K562 (cell line): Measurements from ENCODE around the gene ALKBH2. TPM values are rescaled to one million over a fixed set of nuclear protein-coding genes. Genes with fewer than 3 reads are reported as not detected.

ENCODE experiments used
- ATAC-seq: fragments of 200-7000 bp; cut with Tn5 transposase; 3 replicates; pipeline ENCODE4 v1.9.1; 2020; ENCODE audit warnings: moderate library complexity
- BruUV-seq: library from RNA; stranded (reverse); fragments of 400-500 nt; replicated peaks from 2 replicates; lab custom pipeline; 2021; lab: Mats Ljungman, UMichigan
- CTCF ChIA-PET: fragments of 300-600 bp; formaldehyde crosslinking; extraction: SDS; loops from one replicate; lab custom pipeline; 2021; ENCODE audit warnings: low intra/inter-chr PET ratio; lab: Yijun Ruan, JAX
- POLR2A ChIA-PET: fragments of 300-600, 350-650 bp; sonication (Branson Sonifier 250); formaldehyde crosslinking; extraction: SDS; loops from one replicate; lab custom pipeline; 2021; ENCODE audit warnings: antibody characterized with exemption, inconsistent platforms; lab: Yijun Ruan, JAX
- DNase-seq, 4 experiments: peaks; one replicate each; pipeline versions ENCODE4 v3.0.0 to v3.0.0-alpha.2; 2011 to 2018; ENCODE audit warnings: low spot score in 3 of 4, mixed read lengths in 3 of 4; ENCODE audit errors: extremely low read depth in 1 of 4
- FAIRE-seq: peaks from 2 replicates; lab custom pipeline; 2011; peaks lifted over from hg19 to GRCh38; lab: Jason Lieb, UNC
- H2AFZ ChIP-seq: 2 replicates; pipeline ENCODE4 v1.6.0; 2011; ENCODE audit warnings: low read depth, low read length, control low read depth, inconsistent platforms
- H3K27ac ChIP-seq: fragments of 200-600 bp; 3 replicates; pipeline ENCODE4 v1.8.0; 2011; ENCODE audit warnings: low read depth, mild to moderate bottlenecking, control low read depth, inconsistent platforms, low read length, moderate library complexity, mixed read lengths; ENCODE audit errors: extremely low read depth
- H3K27me3 ChIP-seq, 2 experiments: fragments of 300-600 bp in 1 of 2; 2 replicates in 1 of 2; 3 replicates in 1 of 2; pipeline versions ENCODE4 v1.6.0 to v1.8.0; 2011; ENCODE audit warnings: inconsistent platforms in 2 of 2, low read length in 2 of 2, mild to moderate bottlenecking in 1 of 2, mixed read lengths in 1 of 2, moderate library complexity in 1 of 2; ENCODE audit not compliant: control insufficient read depth in 2 of 2, insufficient read depth in 2 of 2
- H3K36me3 ChIP-seq: fragments of 300-600 bp; 3 replicates; pipeline ENCODE4 v1.8.0; 2011; ENCODE audit warnings: mild to moderate bottlenecking, low read length, inconsistent platforms; ENCODE audit not compliant: control insufficient read depth, insufficient read depth
- H3K4me1 ChIP-seq, 2 experiments: fragments of 200-600 bp in 1 of 2; replicated peaks in 1 of 2; 2 replicates in 1 of 2; 3 replicates in 1 of 2; pipeline versions ENCODE4 v1.5.1 to v1.8.0; 2011; ENCODE audit warnings: inconsistent platforms in 2 of 2, low read length in 2 of 2, mild to moderate bottlenecking in 1 of 2, mixed read lengths in 1 of 2, moderate library complexity in 1 of 2; ENCODE audit not compliant: control insufficient read depth in 2 of 2, insufficient read depth in 2 of 2
- H3K4me2 ChIP-seq: 2 replicates; pipeline ENCODE4 v1.6.1; 2011; ENCODE audit warnings: low read length, control low read depth, inconsistent platforms, mixed read lengths; ENCODE audit not compliant: insufficient read depth
- H3K4me3 ChIP-seq: fragments of 200-600 bp; sonication (generic), shearing (Covaris generic); 2 replicates; pipeline ENCODE4 v1.5.1; 2016; ENCODE audit warnings: control low read depth, inconsistent platforms
- H3K79me2 ChIP-seq: fragments of 200-600 bp; 3 replicates; pipeline ENCODE4 v1.8.0; 2011; ENCODE audit warnings: low read length, inconsistent platforms; ENCODE audit not compliant: control insufficient read depth, insufficient read depth
- H3K9ac ChIP-seq, 2 experiments: 2 replicates each; pipeline versions ENCODE4 v1.6.0 to v1.6.1; 2011; ENCODE audit warnings: low read depth in 2 of 2, low read length in 2 of 2, control low read depth in 1 of 2, inconsistent platforms in 1 of 2, mild to moderate bottlenecking in 1 of 2, mixed read lengths in 1 of 2; ENCODE audit not compliant: insufficient read depth in 1 of 2
- H3K9me1 ChIP-seq: one replicate; pipeline ENCODE4 v1.6.0; 2011; ENCODE audit warnings: inconsistent platforms, mild to moderate bottlenecking, low read length, moderate library complexity; ENCODE audit not compliant: control insufficient read depth, insufficient read depth
- H3K9me3 ChIP-seq: replicated peaks from 2 replicates; pipeline ENCODE4 v1.5.1; 2011; ENCODE audit warnings: low read depth, low read length, inconsistent platforms; ENCODE audit not compliant: control insufficient read depth, insufficient read depth
- H4K20me1 ChIP-seq: replicated peaks from 2 replicates; pipeline ENCODE4 v1.6.1; 2011; ENCODE audit warnings: low read length, inconsistent platforms, mixed read lengths; ENCODE audit not compliant: control insufficient read depth, insufficient read depth
- BMI1 ChIP-seq: fragments of 150-350 bp; IDR thresholded peaks from 2 replicates; pipeline ENCODE4 v1.6.1; 2014; ENCODE audit warnings: low read length
- EHMT2 ChIP-seq: fragments of 450-650 bp; IDR thresholded peaks from 2 replicates; pipeline ENCODE4 v1.6.1; 2018; ENCODE audit warnings: antibody characterized with exemption
- ESRRB ChIP-seq: fragments of 250-450 bp; sonication (Bioruptor Pico); IDR thresholded peaks from 2 replicates; pipeline ENCODE4 v1.5.0; 2020; ENCODE audit warnings: mild to moderate bottlenecking, moderate library complexity, borderline replicate concordance
- ETV5 ChIP-seq: sonication (generic); formaldehyde crosslinking; IDR thresholded peaks from 2 replicates; pipeline ENCODE4 v1.4.0; 2020; ENCODE audit warnings: low read depth, mild to moderate bottlenecking, missing genetic modification reagents
- HLTF ChIP-seq: fragments of 450-650 bp; IDR thresholded peaks from 2 replicates; pipeline ENCODE4 v1.6.1; 2016
- JUN ChIP-seq, 2 experiments: sonication (generic) in 1 of 2; formaldehyde crosslinking in 1 of 2; IDR thresholded peaks; 2 replicates each; pipeline versions ENCODE4 v1.6.1 to v1.8.0; 2012 to 2022; ENCODE audit warnings: borderline replicate concordance in 2 of 2, mild to moderate bottlenecking in 2 of 2, improper control_type of control experiment in 1 of 2, low read depth in 1 of 2, low read length in 1 of 2, missing genetic modification reagents in 1 of 2
- JUNB ChIP-seq: fragments of 450-650 bp; formaldehyde crosslinking; conservative IDR thresholded peaks from 2 replicates; pipeline ENCODE4 v1.4.0; 2020; ENCODE audit warnings: mild to moderate bottlenecking
- MYNN ChIP-seq, 2 experiments: sonication (generic); formaldehyde crosslinking in 1 of 2; IDR thresholded peaks; 2 replicates each; pipeline versions ENCODE4 v1.5.0 to v1.6.1; 2016 to 2020; ENCODE audit warnings: antibody characterized with exemption in 1 of 2, missing genetic modification reagents in 1 of 2
- SMARCB1 ChIP-seq: IDR thresholded peaks from 2 replicates; pipeline ENCODE4 v1.6.1; 2011; ENCODE audit warnings: improper control_type of control experiment, low read depth; ENCODE audit not compliant: insufficient read length
- SMARCC2 ChIP-seq: fragments of 450-650 bp; IDR thresholded peaks from 2 replicates; pipeline ENCODE4 v1.6.1; 2017; ENCODE audit warnings: antibody characterized with exemption, moderate library complexity, mild to moderate bottlenecking, low read depth
- TGIF2 ChIP-seq: sonication (generic); formaldehyde crosslinking; IDR thresholded peaks from 2 replicates; pipeline ENCODE4 v1.8.1; 2022; ENCODE audit warnings: mild to moderate bottlenecking, missing genetic modification reagents, moderate library complexity
- TSC22D4 ChIP-seq: fragments of 450-650 bp; IDR thresholded peaks from 2 replicates; pipeline ENCODE4 v1.6.1; 2016; ENCODE audit warnings: missing genetic modification characterization, missing biosample characterization, control low read depth
- ZNF696 ChIP-seq: fragments of 250-450 bp; sonication (Bioruptor Pico); conservative IDR thresholded peaks from 2 replicates; pipeline ENCODE4 v1.4.0; 2020; ENCODE audit warnings: mild to moderate bottlenecking, moderate library complexity
- WGBS: fragments of 100-300 bp; shearing (Covaris generic); methylation state at CpG from one replicate; pipeline ENCODE4 v1.1.6; 2016; ENCODE audit warnings: low coverage, mixed read lengths; ENCODE audit not compliant: insufficient coverage; ENCODE audit errors: missing lambda C conversion rate; 5-methylcytosine and 5-hydroxymethylcytosine counted together
- in situ Hi-C: fragments of 300-500 bp; cut with MboI; formaldehyde crosslinking; loops from 4 replicates; pipeline ENCODE4 v1.15.0; 2018; ENCODE audit warnings: inconsistent platforms, mixed read lengths
- intact Hi-C: fragments of 100-400 bp; cut with micrococcal nuclease; formaldehyde crosslinking; loops from 2 replicates; pipeline ENCODE4 v1.14.2; 2022
- polyA plus RNA-seq, 8 experiments: library from polyadenylated mRNA; depleted of rRNA in 4 of 8; stranded (reverse) in 5 of 8; unstranded in 3 of 8; fragments of >200 nt; fragmentation: Nextera tagmentation in 2 of 8; fragmentation: Illumina TruSeq in 1 of 8; extraction: Ambion mirVana in 2 of 8; extraction: Trizol in 1 of 8; gene quantifications; 2 replicates each; pipeline versions ENCODE4 v1.2.1 to v1.2.3, GENCODE V29; 2011 to 2014; ENCODE audit warnings: inconsistent platforms in 1 of 8, missing spikeins in 1 of 8
- total RNA-seq, 7 experiments: library from RNA; depleted of rRNA in 6 of 7; stranded (reverse); fragments of >200 nt in 6 of 7; fragmentation: Illumina TruSeq in 2 of 7; extraction: Trizol in 2 of 7; gene quantifications; 2 replicates each; pipeline versions ENCODE4 v1.2.1 to v1.2.3, GENCODE V29; 2011 to 2021; ENCODE audit warnings: low replicate concordance in 1 of 7
- TF ChIP-seq, protein P1 (sequence below): fragments of 250-450 bp; sonication (Bioruptor Pico); IDR thresholded peaks from 2 replicates; pipeline ENCODE4 v1.5.0; 2021; ENCODE audit warnings: mild to moderate bottlenecking, moderate library complexity
- TF ChIP-seq, protein P2 (sequence below), 2 experiments: fragments of 250-450 bp in 1 of 2; fragments of 450-650 bp in 1 of 2; sonication (Bioruptor Pico) in 1 of 2; IDR thresholded peaks; 2 replicates each; pipeline versions ENCODE4 v1.6.1 to v1.8.0; 2016 to 2021; ENCODE audit warnings: mild to moderate bottlenecking in 2 of 2, moderate library complexity in 2 of 2, missing compliant biosample characterization in 1 of 2, missing genetic modification characterization in 1 of 2
- TF ChIP-seq, protein P3 (sequence below): fragments of 200-400 bp; formaldehyde crosslinking; IDR thresholded peaks from 2 replicates; pipeline ENCODE4 v1.6.1; 2017; ENCODE audit warnings: mild to moderate bottlenecking, low read depth, low read length, moderate library complexity

ALKBH2 gene
- total and polyA plus RNA-seq, 9 of the 15 experiments (the other 6 are each of a cell fraction or from before 2014, with no cell fraction given), result 5.9 to 56.1 (median 41.9) TPM

DNA sequence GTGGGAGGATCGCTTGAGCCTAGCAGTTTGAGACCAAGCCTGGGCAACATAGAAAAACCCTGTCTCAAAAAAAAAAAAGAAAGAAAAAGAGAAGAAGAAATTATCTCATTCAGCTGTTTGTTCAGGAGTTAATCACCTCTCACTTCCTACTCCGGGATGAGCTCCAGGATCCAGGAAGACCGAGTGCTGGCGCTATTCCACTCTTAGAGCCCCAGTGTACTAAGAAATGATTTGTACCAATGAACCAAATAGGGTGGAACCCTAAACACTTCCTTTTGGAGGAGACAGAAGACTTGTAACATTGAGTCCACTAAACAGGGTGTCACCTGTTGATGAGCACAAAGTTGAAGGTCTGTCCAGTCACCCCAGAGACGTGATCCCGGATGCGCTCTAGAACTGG, 3.6 kb downstream of the ALKBH2 start:
- FAIRE-seq, result no peak
- TF ChIP-seq, protein P1, sequence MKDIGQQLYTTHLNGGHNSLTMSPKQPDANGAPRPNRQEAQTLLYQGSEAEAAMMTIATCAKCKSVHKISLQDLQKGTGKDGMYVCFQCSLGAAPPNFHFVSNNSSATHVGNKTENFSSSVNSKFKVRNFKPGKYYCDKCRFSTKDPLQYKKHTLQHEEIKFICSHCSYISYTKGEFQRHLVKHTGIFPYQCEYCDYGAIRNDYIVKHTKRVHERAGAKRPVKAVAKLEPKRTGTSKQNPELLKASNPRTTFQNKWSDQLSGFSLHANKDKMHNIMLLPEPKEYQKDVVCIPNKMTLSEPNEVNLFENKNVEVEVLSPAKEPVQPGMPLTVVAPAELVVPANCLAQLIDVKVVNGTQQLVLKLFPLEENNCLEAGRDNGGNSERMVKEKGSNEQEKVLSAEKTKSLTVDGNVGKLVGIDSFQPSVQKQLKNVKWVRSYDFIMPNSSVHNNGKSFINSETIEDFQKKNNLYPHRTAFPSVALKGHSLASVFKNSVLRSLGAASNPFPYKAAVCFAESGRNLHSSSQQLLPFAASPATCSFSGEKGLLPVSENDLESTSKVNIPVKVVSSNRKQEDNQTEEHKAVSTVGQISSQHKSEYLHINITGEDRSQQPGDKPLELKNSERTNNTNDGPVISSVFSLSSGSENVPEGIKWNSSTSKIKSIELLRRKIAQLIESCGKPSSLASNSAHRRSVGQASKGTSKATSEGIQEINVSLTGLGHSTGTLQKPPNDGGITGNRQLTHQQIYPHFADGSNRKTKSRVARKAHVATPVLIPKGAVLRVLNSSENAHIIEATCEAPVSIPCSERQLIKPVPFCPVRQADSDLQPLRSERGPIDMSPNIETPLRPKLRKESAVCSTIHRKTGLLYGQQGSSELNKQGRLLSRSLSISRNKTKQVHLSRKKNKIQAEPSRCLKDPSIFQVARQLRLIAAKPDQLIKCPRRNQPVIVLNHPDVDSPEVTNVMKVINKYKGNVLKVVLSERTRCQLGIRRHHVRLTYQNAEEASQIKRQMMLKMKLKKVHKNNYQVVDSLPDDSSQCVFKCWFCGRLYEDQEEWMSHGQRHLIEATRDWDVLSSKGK (CRISPR knock-in tag), result no peak
- TF ChIP-seq TGIF2 (no peak), TSC22D4 (no peak), SMARCC2 (no peak), SMARCB1 (no peak), ESRRB (no peak), ETV5 (CRISPR knock-in tag) (no peak), JUN (IDR thresholded peaks at IDR 0.05; ENCODE audit: borderline replicate concordance, low read depth, low read length) (no peak), JUN (CRISPR knock-in tag; IDR thresholded peaks at IDR 0.05; ENCODE audit: borderline replicate concordance) (no peak), MYNN (IDR thresholded peaks at IDR 0.05) (no peak), MYNN (CRISPR knock-in tag; IDR thresholded peaks at IDR 0.05) (no peak), HLTF (no peak), ZNF696 (no peak), BMI1 (no peak), EHMT2 (no peak), JUNB (CRISPR knock-in tag) (no peak)
- TF ChIP-seq, protein P2, sequence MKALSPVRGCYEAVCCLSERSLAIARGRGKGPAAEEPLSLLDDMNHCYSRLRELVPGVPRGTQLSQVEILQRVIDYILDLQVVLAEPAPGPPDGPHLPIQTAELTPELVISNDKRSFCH (CRISPR knock-in tag; IDR thresholded peaks at IDR 0.05), result no peak
- TF ChIP-seq, protein P2 (tag; IDR thresholded peaks at IDR 0.05), result no peak
- TF ChIP-seq, protein P3, sequence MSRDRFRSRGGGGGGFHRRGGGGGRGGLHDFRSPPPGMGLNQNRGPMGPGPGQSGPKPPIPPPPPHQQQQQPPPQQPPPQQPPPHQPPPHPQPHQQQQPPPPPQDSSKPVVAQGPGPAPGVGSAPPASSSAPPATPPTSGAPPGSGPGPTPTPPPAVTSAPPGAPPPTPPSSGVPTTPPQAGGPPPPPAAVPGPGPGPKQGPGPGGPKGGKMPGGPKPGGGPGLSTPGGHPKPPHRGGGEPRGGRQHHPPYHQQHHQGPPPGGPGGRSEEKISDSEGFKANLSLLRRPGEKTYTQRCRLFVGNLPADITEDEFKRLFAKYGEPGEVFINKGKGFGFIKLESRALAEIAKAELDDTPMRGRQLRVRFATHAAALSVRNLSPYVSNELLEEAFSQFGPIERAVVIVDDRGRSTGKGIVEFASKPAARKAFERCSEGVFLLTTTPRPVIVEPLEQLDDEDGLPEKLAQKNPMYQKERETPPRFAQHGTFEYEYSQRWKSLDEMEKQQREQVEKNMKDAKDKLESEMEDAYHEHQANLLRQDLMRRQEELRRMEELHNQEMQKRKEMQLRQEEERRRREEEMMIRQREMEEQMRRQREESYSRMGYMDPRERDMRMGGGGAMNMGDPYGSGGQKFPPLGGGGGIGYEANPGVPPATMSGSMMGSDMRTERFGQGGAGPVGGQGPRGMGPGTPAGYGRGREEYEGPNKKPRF, result no peak

More for the DNA sequence above, 3.6 kb downstream of the ALKBH2 start:
- H3K9me3 ChIP-seq, result no peaks in the 10 kb centered on the region; the same call in 1 of the 2 replicates
- H3K4me3 ChIP-seq, result no peak overlapping the region
- ChIA-PET POLR2A (interaction anchor here (0.7 kb wide), 1 partner anchor 20 kb away, joined by 4 read pairs; no protein-coding TSS in a partner anchor), CTCF (no interaction called here)
- in situ Hi-C loops (loop anchor here (5.0 to 10.0 kb wide), 2 partner anchors 425 to 527 kb away; partner anchors contain the start of genes ISCU and SART3), intact Hi-C loops (loop anchor here (10.0 kb wide), 3 partner anchors 75 to 425 kb away; no protein-coding TSS in a partner anchor)
- H3K9me1 ChIP-seq, result peaks cover 3% of the 10 kb centered on the region
- H2AFZ ChIP-seq, result no peak overlapping the region
- H3K4me1 ChIP-seq, result peaks cover 6 to 24% of the 10 kb centered on the region in 2 experiments; a peak in 4 of 5 replicates
- H3K27ac ChIP-seq, result no peak overlapping the region
- DNase-seq, result no peak
- H4K20me1 ChIP-seq, result no peaks in the 10 kb centered on the region
- H3K9ac ChIP-seq, result 0 out of 4 replicates have a peak overlapping the region, but pooled peaks of 1 of the 2 experiments have one; percentile 5
- H3K4me2 ChIP-seq, result no peak overlapping the region
- peaks cover 58% of the 10 kb centered on the region for H3K36me3 ChIP-seq
- WGBS, result 92% methylated on average over 7 of the region's 7 CpGs
- BruUV-seq, result no TSS peak
- ATAC-seq, result no peak
- H3K27me3 ChIP-seq, result no peaks in the 10 kb centered on the region
- H3K79me2 ChIP-seq, result peaks cover 29% of the 10 kb centered on the region
